CD14-positive monocyte (primary cell): ENCODE results near the gene BIRC3. TPM values are rescaled to one million over a fixed set of nuclear protein-coding genes. Genes with fewer than 3 reads are reported as not detected.

Source experiments
- DNase-seq, 3 donors: peaks; one replicate each; pipeline ENCODE4 v3.0.0-alpha.2; 2011 to 2022
- H2AFZ ChIP-seq: 2 replicates; pipeline ENCODE4 v1.6.0; 2012; ENCODE audit warnings: mild to moderate bottlenecking, low read depth, low read length, inconsistent platforms; ENCODE audit not compliant: insufficient read depth, poor library complexity, severe bottlenecking
- H3K27ac ChIP-seq, 2 donors: 1 replicate in 1 of 2; 2 replicates in 1 of 2; pipeline ENCODE4 v1.5.1; 2012 to 2013; ENCODE audit warnings: low read length in 2 of 2, control low read depth in 1 of 2, inconsistent platforms in 1 of 2, low read depth in 1 of 2, mild to moderate bottlenecking in 1 of 2
- H3K27me3 ChIP-seq, 2 donors: one replicate each; pipeline versions ENCODE4 v1.6.0 to v1.6.1; 2011 to 2013; ENCODE audit warnings: low read length in 2 of 2; ENCODE audit not compliant: control insufficient read depth in 2 of 2, insufficient read depth in 2 of 2
- H3K36me3 ChIP-seq, 2 donors: replicated peaks in 1 of 2; 1 replicate in 1 of 2; 2 replicates in 1 of 2; pipeline versions ENCODE4 v1.5.1 to v1.6.1; 2012 to 2013; ENCODE audit warnings: low read length in 2 of 2, control low read depth in 1 of 2, inconsistent platforms in 1 of 2, mild to moderate bottlenecking in 1 of 2; ENCODE audit not compliant: insufficient read depth in 2 of 2, control insufficient read depth in 1 of 2
- H3K4me1 ChIP-seq, 2 donors: 1 replicate in 1 of 2; 2 replicates in 1 of 2; pipeline versions ENCODE4 v1.5.1 to v1.6.1; 2012 to 2013; ENCODE audit warnings: low read length in 2 of 2, control low read depth in 1 of 2, inconsistent platforms in 1 of 2, mild to moderate bottlenecking in 1 of 2, moderate library complexity in 1 of 2; ENCODE audit not compliant: insufficient read depth in 2 of 2, control insufficient read depth in 1 of 2
- H3K4me2 ChIP-seq: replicated peaks from 2 replicates; pipeline ENCODE3; 2012; ENCODE audit warnings: low read length, moderate library complexity, mild to moderate bottlenecking; ENCODE audit not compliant: poor library complexity, severe bottlenecking; ENCODE audit errors: extremely low read depth
- H3K4me3 ChIP-seq, 3 experiments: fragments of 200-600 bp in 1 of 3; sonication (generic) in 1 of 3; replicated peaks in 1 of 3; 1 replicate in 2 of 3; 2 replicates in 1 of 3; pipeline ENCODE4 v1.5.1; 2011 to 2013; ENCODE audit warnings: low read length in 3 of 3, mild to moderate bottlenecking in 3 of 3, control low read depth in 2 of 3, low read depth in 2 of 3, inconsistent platforms in 1 of 3, moderate library complexity in 1 of 3
- H3K79me2 ChIP-seq: 2 replicates; pipeline ENCODE4 v1.6.0; 2012; ENCODE audit warnings: mild to moderate bottlenecking, control low read depth, inconsistent platforms, low read length, moderate library complexity; ENCODE audit not compliant: insufficient read depth
- H3K9ac ChIP-seq: 2 replicates; pipeline ENCODE4 v1.6.0; 2017; ENCODE audit warnings: low read length, mild to moderate bottlenecking; ENCODE audit not compliant: insufficient read depth, poor library complexity, severe bottlenecking
- H3K9me3 ChIP-seq, 2 donors: replicated peaks in 1 of 2; 1 replicate in 1 of 2; 2 replicates in 1 of 2; pipeline versions ENCODE4 v1.5.1 to v1.6.1; 2012 to 2013; ENCODE audit warnings: low read length in 2 of 2, control low read depth in 1 of 2; ENCODE audit not compliant: control insufficient read depth in 1 of 2, insufficient read depth in 1 of 2
- H4K20me1 ChIP-seq: 2 replicates; pipeline ENCODE4 v1.6.0; 2012; ENCODE audit warnings: mild to moderate bottlenecking, low read length, control low read depth, moderate library complexity; ENCODE audit not compliant: insufficient read depth
- H3K27ac Mint-ChIP-seq, 7 donors: one replicate each; pipeline ENCODE4 v1.8.0; 2020; ENCODE audit warnings: mild to moderate bottlenecking in 7 of 7, mixed read lengths in 7 of 7, moderate library complexity in 6 of 7, inconsistent platforms in 2 of 7
- H3K27me3 Mint-ChIP-seq, 3 donors: one replicate each; pipeline ENCODE4 v1.8.0; 2021 to 2022; ENCODE audit warnings: low read depth in 3 of 3, mild to moderate bottlenecking in 3 of 3, mixed read lengths in 3 of 3, moderate library complexity in 3 of 3, inconsistent platforms in 1 of 3
- H3K36me3 Mint-ChIP-seq, 2 donors: one replicate each; pipeline ENCODE4 v1.8.0; 2020; ENCODE audit warnings: mixed read lengths in 2 of 2, inconsistent platforms in 1 of 2, mild to moderate bottlenecking in 1 of 2
- H3K4me1 Mint-ChIP-seq: one replicate; pipeline ENCODE4 v1.8.0; 2020; ENCODE audit warnings: mild to moderate bottlenecking, mixed read lengths
- H3K4me3 Mint-ChIP-seq, 2 donors: one replicate each; pipeline ENCODE4 v1.8.0; 2020; ENCODE audit warnings: mild to moderate bottlenecking in 2 of 2, mixed read lengths in 2 of 2, moderate library complexity in 1 of 2
- H3K9me3 Mint-ChIP-seq, 7 donors: one replicate each; pipeline ENCODE4 v1.8.0; 2020 to 2022; ENCODE audit warnings: mixed read lengths in 7 of 7, mild to moderate bottlenecking in 6 of 7, moderate library complexity in 6 of 7, inconsistent platforms in 2 of 7
- WGBS: methylation state at CpG from one replicate; pipeline ENCODE4 v1.1.5; 2013; ENCODE audit warnings: missing lambda C conversion rate; ENCODE audit not compliant: insufficient coverage; 5-methylcytosine and 5-hydroxymethylcytosine counted together
- intact Hi-C, 2 donors: fragments of 100-400 bp; cut with micrococcal nuclease; formaldehyde crosslinking; loops; one replicate each; pipeline versions ENCODE4 v1.15.0 to v1.15.1; 2023
- polyA plus RNA-seq, 3 donors: library from polyadenylated mRNA; depleted of rRNA in 1 of 3; unstranded in 2 of 3; stranded (reverse) in 1 of 3; fragments of 300-500 nt in 2 of 3; fragments of >200 nt in 1 of 3; fragmentation: Illumina TruSeq in 2 of 3; gene quantifications; 1 replicate in 2 of 3; 2 replicates in 1 of 3; pipeline ENCODE4 v1.2.3, GENCODE V29; 2012 to 2021
- TF ChIP-seq, protein P1 (sequence below): fragments of 200-600 bp; IDR thresholded peaks from one replicate; pipeline ENCODE4 v1.8.0; 2022; ENCODE audit warnings: antibody characterized with exemption, mild to moderate bottlenecking

Gene BIRC3
- polyA plus RNA-seq, 3 donors = 3.0 to 9.8 (median 9.5) TPM

DNA sequence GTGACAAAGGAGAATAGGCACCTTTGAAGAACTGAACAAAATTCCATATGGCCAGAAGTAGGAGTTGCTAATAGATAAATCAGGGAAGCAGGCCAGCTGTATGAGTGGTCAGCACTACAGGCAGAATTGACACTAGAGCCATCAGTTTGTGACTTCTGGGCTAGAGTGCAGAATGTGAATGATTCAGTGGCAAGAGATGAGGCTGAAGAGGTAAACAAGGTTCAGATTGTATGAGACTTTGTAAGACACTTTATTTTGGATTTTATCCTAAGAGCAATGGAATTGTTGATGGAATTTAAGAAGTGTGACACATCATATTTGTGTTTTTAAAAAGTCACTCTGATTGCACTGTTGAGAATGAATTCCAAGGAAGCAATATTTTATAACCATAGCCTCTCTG is 12.9 kb downstream of the BIRC3 start:
- Histone ChIP-seq H3K27ac (no peak overlapping the region), H3K36me3 (peaks cover 32 to 72% of the 10 kb centered on the region in 2 donors), H3K9me3 (no peaks in the 10 kb centered on the region), H3K27me3 (no peaks in the 10 kb centered on the region), H3K9ac (no peak overlapping the region), H3K4me1 (no peaks in the 10 kb centered on the region), H2AFZ (no peak overlapping the region), H4K20me1 (peaks cover 12% of the 10 kb centered on the region), H3K4me2 (no peak overlapping the region), H3K4me3 (no peak overlapping the region), H3K79me2 (no peaks in the 10 kb centered on the region)
- Mint-ChIP-seq H3K27ac (no peak overlapping the region), H3K4me1 (no peaks in the 10 kb centered on the region), H3K4me3 (no peak overlapping the region), H3K36me3 (peaks cover 49 to 56% of the 10 kb centered on the region in 2 donors), H3K27me3 (peaks cover 0 to 2% (median 0%) of the 10 kb centered on the region in 3 donors), H3K9me3 (no peaks in the 10 kb centered on the region)
- TF ChIP-seq, protein P1, sequence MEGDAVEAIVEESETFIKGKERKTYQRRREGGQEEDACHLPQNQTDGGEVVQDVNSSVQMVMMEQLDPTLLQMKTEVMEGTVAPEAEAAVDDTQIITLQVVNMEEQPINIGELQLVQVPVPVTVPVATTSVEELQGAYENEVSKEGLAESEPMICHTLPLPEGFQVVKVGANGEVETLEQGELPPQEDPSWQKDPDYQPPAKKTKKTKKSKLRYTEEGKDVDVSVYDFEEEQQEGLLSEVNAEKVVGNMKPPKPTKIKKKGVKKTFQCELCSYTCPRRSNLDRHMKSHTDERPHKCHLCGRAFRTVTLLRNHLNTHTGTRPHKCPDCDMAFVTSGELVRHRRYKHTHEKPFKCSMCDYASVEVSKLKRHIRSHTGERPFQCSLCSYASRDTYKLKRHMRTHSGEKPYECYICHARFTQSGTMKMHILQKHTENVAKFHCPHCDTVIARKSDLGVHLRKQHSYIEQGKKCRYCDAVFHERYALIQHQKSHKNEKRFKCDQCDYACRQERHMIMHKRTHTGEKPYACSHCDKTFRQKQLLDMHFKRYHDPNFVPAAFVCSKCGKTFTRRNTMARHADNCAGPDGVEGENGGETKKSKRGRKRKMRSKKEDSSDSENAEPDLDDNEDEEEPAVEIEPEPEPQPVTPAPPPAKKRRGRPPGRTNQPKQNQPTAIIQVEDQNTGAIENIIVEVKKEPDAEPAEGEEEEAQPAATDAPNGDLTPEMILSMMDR = no peak
- intact Hi-C loops = no loop called here
- DNase-seq = no peak

DNA sequence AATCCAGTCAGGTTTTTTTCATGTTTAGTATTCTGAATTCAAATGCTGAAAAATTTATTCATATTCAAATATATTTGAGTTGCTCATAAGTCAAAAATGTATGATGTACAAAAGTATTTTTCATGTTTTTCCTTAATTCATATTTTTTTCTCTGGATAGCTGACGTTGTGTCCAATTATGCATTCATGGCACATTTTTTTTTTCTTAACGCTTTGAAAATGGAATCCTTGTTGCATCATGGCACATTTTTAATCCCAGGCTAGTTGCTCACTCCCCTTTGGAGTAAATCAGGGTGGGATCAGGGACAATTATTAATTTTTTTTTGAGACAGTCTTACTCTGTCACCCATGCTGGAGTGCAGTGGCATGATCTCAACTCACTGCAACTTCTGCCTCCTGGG is 14.1 kb downstream of the BIRC3 start:
- Histone ChIP-seq H3K4me2 (no peak overlapping the region), H2AFZ (no peak overlapping the region), H4K20me1 (peaks cover 7% of the 10 kb centered on the region), H3K9ac (no peak overlapping the region), H3K4me3 (no peak overlapping the region), H3K79me2 (no peaks in the 10 kb centered on the region), H3K36me3 (peaks cover 32 to 72% of the 10 kb centered on the region in 2 donors), H3K27me3 (no peaks in the 10 kb centered on the region), H3K9me3 (no peaks in the 10 kb centered on the region), H3K4me1 (no peaks in the 10 kb centered on the region), H3K27ac (no peak overlapping the region)
- intact Hi-C loops = no loop called here
- WGBS = no CpG with 5 or more reads among the region's 2 CpGs
- Mint-ChIP-seq H3K4me1 (no peaks in the 10 kb centered on the region), H3K27ac (no peak overlapping the region), H3K9me3 (no peaks in the 10 kb centered on the region), H3K4me3 (no peak overlapping the region), H3K27me3 (peaks cover 0 to 2% (median 0%) of the 10 kb centered on the region in 3 donors), H3K36me3 (peaks cover 54 to 55% of the 10 kb centered on the region in 2 donors)
- DNase-seq = no peak
- TF ChIP-seq, protein P1 = no peak
